GM21528 (cell line): ENCODE measurements around the gene RAPGEF2.
"Not testable (repeated sequence)": the region's sequence is repeated elsewhere in the genome, so short reads cannot be mapped to it uniquely, and the experiment has no call there.

ENCODE experiments used
- ATAC-seq: cut with Tn5 transposase; IDR thresholded peaks from one replicate; pipeline ENCODE4 v1.9.1; 2021; ENCODE audit warnings: mild to moderate bottlenecking, moderate library complexity; ENCODE audit not compliant: unreplicated experiment, low FRiP score

RAPGEF2 gene

GRCh38 chr4:159227984-159228383 is 125.1 kb downstream of the RAPGEF2 start:
- ATAC-seq, result no peak

GRCh38 chr4:159229164-159229563 is 126.3 kb downstream of the RAPGEF2 start:
- ATAC-seq, result no peak

DNA sequence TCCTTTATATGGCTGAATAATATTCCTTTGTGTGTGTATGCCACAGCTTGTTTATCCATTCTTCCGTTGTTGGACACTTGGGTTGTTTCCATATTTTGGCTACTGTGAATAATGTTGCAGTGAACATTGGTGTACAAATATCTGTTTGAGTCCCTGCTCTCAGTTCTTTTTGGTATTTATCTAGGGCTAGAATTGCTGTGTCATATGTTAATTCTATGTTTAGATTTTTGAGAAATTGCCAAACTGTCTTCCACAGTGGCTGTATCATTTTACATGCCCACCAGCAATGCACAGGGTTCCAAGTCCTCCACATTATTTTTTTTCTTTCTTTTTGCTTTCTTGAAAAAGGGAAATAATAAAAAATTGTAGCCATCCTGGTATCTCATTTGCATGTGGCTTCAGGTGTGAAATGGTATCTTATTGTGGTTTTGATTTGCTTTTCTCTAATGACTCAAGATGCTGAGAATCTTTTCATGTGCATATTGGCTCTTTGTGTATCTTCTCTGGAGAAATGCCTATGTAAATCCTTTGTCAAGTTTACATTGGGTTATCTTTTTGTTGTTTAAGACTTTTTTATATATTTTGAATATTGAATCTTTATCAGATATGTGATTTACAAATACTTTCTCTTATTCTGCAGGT is 129.7 kb downstream of the RAPGEF2 start:
- ATAC-seq, result no peak

DNA sequence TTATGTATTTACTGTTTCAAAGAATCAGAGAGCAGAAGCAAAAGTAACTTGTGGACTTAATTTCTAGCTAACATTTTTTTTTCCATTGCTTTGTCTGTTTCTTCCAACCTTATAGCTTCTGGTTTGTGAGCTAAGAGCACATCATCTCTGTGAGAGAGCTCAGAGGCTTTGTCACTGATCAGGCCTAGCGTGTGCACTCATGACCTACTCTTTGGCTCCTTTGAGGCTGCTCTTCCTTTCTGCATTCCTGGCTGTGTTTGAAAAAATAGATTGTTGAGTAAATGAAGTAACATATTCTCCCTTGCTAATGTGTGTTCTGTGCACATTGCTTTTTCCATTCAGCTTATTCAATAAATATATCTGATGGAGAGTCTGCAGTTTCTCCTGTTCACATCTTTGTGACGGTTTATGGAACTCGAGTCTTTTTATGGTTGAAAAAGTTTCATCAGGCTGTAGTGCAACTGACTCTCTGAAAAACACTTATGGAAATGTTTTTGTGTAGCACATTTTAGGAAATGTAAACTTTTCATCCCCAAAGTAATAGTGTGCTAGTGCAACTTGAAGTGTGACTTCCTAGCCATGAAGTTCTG is 133.0 kb downstream of the RAPGEF2 start:
- no peak for ATAC-seq

DNA sequence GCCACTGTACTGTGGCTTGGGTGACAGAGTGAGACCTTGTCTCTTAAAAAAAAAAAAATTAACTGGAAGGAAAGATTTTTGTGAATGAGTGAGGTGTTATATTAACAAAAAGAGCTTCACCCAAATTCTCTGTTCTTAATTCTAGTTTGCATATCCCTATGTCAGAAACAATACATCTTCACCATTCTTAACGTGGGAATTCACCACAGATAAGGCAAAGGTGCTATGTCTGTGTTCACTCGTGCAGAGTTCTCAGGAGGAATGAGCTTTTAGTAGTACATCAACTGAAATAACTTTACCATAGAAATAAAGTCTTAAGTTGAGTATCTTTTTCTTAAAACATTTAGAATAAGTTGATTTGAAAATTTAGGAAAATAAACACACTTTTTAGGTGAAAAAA is 135.1 kb downstream of the RAPGEF2 start:
- no peak for ATAC-seq

DNA sequence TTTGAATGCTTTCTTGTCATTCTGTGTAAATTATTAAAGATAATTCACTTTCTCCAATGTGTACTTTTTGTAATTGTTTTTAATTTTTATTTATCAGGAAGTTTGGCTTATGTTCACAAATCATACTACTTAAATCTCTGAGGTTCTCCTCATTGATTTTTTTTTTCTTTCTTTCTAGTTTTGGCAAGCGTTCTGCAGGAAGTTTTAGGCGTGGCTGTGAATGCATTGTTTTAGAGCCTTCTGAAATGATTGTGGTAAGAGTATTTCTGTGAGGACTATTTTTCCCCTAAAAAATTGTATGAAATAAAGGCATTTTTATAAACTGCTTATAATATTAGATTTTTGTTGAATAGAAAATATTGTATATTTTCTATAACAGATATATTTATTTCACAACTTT is 135.8 kb downstream of the RAPGEF2 start:
- ATAC-seq, result no peak

DNA sequence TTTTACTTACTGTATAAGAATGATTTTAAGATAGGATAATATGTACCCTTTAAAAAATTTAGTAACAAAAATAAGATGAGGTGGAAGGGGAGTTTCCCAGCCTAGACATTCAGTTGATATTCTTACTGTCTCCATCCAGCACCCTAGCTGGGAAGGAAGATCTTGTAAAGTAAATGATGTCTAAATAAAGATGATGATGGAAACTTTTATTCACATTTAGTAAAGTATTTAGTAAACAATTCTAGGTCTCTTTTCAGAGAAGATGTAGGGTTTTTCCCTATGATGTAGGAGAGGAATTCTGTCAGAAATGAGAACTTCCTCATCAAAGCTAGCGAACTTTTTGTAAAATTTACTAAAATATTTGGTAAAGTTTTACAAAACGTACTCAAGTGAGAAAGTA is 136.8 kb downstream of the RAPGEF2 start:
- ATAC-seq, result no peak

DNA sequence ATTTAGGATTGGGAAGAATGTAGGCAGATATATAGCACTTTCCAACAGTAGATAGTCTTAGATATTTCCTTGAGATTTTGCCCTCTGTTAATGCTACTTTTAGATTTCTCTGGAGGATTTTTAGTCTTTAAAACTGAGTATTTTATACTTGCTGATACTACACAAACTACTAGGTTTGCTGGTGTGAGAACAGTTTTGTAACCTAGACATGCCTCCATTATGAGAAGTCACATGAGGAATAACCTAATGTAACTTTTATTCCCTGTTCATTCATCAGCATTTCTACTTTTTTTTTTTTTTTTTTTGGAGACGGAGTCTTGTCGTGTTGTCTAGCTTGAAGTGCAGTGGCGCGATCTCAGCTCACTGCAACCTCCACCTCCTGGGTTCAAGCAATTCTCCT is 137.2 kb downstream of the RAPGEF2 start:
- no peak for ATAC-seq

DNA sequence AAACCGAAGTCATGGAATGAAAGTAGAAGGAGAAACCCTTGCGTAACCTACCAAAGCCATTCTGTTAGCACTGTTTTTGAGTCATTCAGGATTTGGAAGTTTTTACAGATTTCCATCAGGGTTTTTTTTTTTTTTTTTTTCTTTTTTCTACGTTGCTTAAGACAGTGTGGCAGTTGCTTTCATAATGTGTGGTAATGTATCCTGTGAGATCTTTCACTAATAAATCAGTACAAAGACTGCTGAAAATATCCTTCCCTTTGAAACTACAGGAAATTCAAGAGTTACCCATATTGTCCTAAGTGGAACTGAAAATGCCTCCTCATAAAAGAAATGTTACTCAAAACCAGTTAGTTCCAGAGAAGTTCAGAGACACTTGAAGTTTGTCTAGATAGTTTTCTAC is 137.8 kb downstream of the RAPGEF2 start:
- ATAC-seq, result no peak

GRCh38 chr4:159242427-159242826 is 139.5 kb downstream of the RAPGEF2 start:
- ATAC-seq, result no peak

- no peak for ATAC-seq
Observed at GRCh38 chr4:159248384-159249178, 145.7 kb downstream of the RAPGEF2 start.

DNA sequence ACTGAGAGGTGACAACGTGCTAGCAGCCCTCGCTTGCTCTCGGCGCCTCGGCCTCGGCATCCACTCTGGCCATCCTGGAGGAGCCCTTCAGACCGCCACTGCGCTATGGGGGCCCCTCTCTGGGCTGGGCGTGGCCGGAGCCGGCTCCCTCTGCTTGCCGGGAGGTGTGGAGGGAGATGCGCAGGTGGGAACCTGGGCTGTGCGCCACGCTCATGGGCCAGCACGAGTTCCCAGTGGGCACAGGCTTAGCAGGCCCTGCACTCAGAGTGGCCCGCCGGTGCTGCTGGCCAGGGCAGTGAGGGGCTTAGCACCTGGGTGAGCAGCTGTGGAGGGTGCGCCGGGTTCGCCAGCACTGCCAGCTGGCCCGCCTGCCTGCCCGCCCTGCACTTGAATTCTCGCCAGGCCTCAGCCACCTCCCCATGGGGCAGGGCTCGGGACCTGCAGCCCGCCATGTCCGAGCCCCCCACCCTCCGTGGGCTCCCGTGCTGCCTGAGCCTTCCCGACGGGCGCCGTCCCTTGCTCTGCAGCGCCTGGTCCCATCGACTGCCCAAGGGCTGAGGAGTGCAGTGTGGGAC is 148.0 kb downstream of the RAPGEF2 start:
- no peak for ATAC-seq

GRCh38 chr4:159251580-159251979 is 148.7 kb downstream of the RAPGEF2 start:
- not testable (repeated sequence) for ATAC-seq

DNA sequence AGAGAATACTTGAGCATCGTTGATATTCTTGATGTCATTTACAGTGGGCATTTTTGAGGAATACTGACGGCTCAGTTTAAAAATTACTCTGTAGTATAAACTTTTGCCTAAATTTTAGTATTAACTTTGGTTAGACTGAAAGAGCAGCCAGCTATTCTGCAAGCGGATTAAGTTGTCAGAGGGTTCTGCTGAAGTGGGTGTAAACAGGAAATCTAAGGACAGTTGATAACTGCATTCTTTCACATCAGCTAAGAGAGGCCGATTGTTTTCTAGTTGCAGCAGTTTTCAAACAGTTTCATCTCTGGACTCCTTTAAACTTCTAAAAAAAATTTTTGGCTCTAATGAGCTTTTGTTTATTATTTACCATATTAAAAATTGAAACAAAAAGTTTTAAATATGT is 149.6 kb downstream of the RAPGEF2 start:
- no peak for ATAC-seq

- no peak for ATAC-seq
Observed at GRCh38 chr4:159256037-159256436, 153.2 kb downstream of the RAPGEF2 start.

- no peak for ATAC-seq
Observed at GRCh38 chr4:159258889-159259560, 156.1 kb downstream of the RAPGEF2 start.

DNA sequence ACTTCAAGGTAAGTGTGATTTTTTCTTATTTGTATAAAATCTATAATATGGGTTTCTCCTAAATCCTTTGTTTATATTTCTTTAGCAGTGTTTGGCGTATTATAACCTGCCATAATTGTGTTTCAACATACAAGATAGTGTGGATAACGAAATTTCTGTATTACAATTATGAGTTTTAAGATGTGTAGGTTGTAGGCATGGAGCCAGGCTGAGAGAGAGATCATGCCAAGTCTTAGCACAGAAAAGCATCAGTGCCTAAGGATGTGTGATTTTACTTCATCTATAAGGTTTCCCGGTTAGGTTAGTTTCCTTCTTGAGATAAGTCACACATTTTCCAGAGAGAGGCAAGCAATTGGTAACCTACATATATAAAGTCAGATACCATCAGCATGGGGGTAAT is 161.2 kb downstream of the RAPGEF2 start:
- ATAC-seq, result no peak

- no peak for ATAC-seq
Observed at GRCh38 chr4:159266981-159267868, 164.3 kb downstream of the RAPGEF2 start.

DNA sequence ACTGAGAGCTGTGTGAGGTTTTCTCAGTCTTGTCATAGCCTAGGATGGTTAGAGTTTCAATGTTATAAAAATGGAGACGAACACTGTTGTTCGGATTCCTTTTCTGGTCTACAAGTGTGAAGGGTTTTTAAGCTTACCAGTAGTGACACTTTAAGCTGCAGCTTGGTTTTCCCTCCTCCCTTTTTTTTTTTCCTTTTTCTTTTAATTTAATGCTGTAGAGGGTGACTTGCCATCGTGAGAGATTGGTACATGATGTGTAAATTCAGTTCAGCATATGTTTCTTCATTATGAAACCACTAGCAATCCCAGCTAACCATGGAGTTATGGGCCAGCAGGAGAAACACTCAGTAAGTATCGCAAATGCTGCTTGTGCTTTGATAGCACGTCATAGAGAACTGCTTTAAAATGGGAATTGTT is 165.0 kb downstream of the RAPGEF2 start:
- ATAC-seq, result no peak

- no peak for ATAC-seq
Observed at GRCh38 chr4:159268607-159269006, 165.7 kb downstream of the RAPGEF2 start.
